Epithelial cell of esophagus (primary cell): Measurements from ENCODE around the gene RNF217.
A peak's percentile ranks its signal among the peaks of the same experiment; 100 is the strongest.

ENCODE experiments used
- DNase-seq: peaks from one replicate; pipeline ENCODE4 v3.0.0; 2010; ENCODE audit warnings: low read depth
- H3K4me3 ChIP-seq: 2 replicates; pipeline ENCODE4 v1.5.1; 2011; ENCODE audit warnings: mild to moderate bottlenecking, low read length, control low read depth
- CTCF ChIP-seq: IDR thresholded peaks from 2 replicates; pipeline ENCODE4 v1.5.1; 2011; ENCODE audit warnings: low read depth, mild to moderate bottlenecking, low read length, control low read depth, inconsistent platforms; ENCODE audit not compliant: insufficient read depth; ENCODE audit errors: missing control alignments

RNF217 gene

GRCh38 chr6:125002406-125002741, 40.1 kb downstream of the RNF217 start:
- TF ChIP-seq CTCF, result no peak
- no peak for DNase-seq
- H3K4me3 ChIP-seq, result no peak overlapping the region

GRCh38 chr6:125003070-125003469, 40.8 kb downstream of the RNF217 start:
- H3K4me3 ChIP-seq, result no peak overlapping the region
- no peak for DNase-seq
- no peak for TF ChIP-seq CTCF

- TF ChIP-seq CTCF, result no peak
- no peak for DNase-seq
- no peak overlapping the region for H3K4me3 ChIP-seq
These were observed 42.0 kb downstream of the RNF217 start for GRCh38 chr6:125004198-125004597.

- no peak overlapping the region for H3K4me3 ChIP-seq
- DNase-seq, result peak; percentile 64
- no peak for TF ChIP-seq CTCF
These were observed 42.8 kb downstream of the RNF217 start for GRCh38 chr6:125004797-125005595.

- TF ChIP-seq CTCF, result no peak
- no peak overlapping the region for H3K4me3 ChIP-seq
- DNase-seq, result no peak
These were observed 46.0 kb downstream of the RNF217 start for GRCh38 chr6:125008261-125008703.

GRCh38 chr6:125008957-125009356, 46.7 kb downstream of the RNF217 start:
- TF ChIP-seq CTCF, result no peak
- DNase-seq, result no peak
- no peak overlapping the region for H3K4me3 ChIP-seq

- no peak for DNase-seq
- H3K4me3 ChIP-seq, result no peak overlapping the region
- no peak for TF ChIP-seq CTCF
These were observed 47.3 kb downstream of the RNF217 start for GRCh38 chr6:125009578-125009977.
